Immature natural killer cell (primary cell): ENCODE measurements around the gene BEST1. TPM values are rescaled to one million over a fixed set of nuclear protein-coding genes. Genes with fewer than 3 reads are reported as not detected.

ENCODE experiments used
- DNase-seq, 3 donors: peaks; one replicate each; pipeline ENCODE4 v3.0.0; 2022; ENCODE audit warnings: mixed read lengths in 1 of 3
- H3K27ac Mint-ChIP-seq, 6 donors: one replicate each; pipeline ENCODE4 v1.8.0; 2020; ENCODE audit warnings: mixed read lengths in 6 of 6, mild to moderate bottlenecking in 5 of 6, inconsistent platforms in 4 of 6, moderate library complexity in 3 of 6
- H3K27me3 Mint-ChIP-seq, 3 donors: one replicate each; pipeline ENCODE4 v1.8.0; 2020 to 2021; ENCODE audit warnings: low read depth in 3 of 3, mild to moderate bottlenecking in 3 of 3, mixed read lengths in 3 of 3, moderate library complexity in 3 of 3, inconsistent platforms in 1 of 3
- H3K36me3 Mint-ChIP-seq, 3 donors: one replicate each; pipeline ENCODE4 v1.8.0; 2020; ENCODE audit warnings: mixed read lengths in 3 of 3, inconsistent platforms in 2 of 3, mild to moderate bottlenecking in 2 of 3
- H3K4me1 Mint-ChIP-seq, 2 donors: one replicate each; pipeline ENCODE4 v1.8.0; 2020; ENCODE audit warnings: inconsistent platforms in 2 of 2, mild to moderate bottlenecking in 2 of 2, mixed read lengths in 2 of 2, moderate library complexity in 1 of 2
- H3K4me3 Mint-ChIP-seq, 5 donors: one replicate each; pipeline ENCODE4 v1.8.0; 2020; ENCODE audit warnings: mild to moderate bottlenecking in 5 of 5, mixed read lengths in 5 of 5, inconsistent platforms in 3 of 5, moderate library complexity in 3 of 5
- H3K9me3 Mint-ChIP-seq, 6 donors: one replicate each; pipeline ENCODE4 v1.8.0; 2020; ENCODE audit warnings: mild to moderate bottlenecking in 6 of 6, mixed read lengths in 6 of 6, inconsistent platforms in 4 of 6, moderate library complexity in 3 of 6
- polyA plus RNA-seq, 3 donors: library from polyadenylated mRNA; unstranded; fragments of 300-500 nt; fragmentation: Illumina TruSeq; gene quantifications; one replicate each; pipeline ENCODE4 v1.2.3, GENCODE V29; 2021

BEST1 gene
- polyA plus RNA-seq, 3 donors from 2014 or later = 0.64 to 1.1 (median 1.0) TPM

- peaks cover 50 to 60% of the 10 kb centered on the region in 2 donors for H3K4me1 Mint-ChIP-seq
- DNase-seq = peak; percentile 91 to 94 (median 93)
- peaks cover 41 to 49% (median 47%) of the 10 kb centered on the region in 3 donors for H3K27me3 Mint-ChIP-seq
- peak within 1 kb of the TSS; percentile 93 to 95 (median 93) for H3K4me3 Mint-ChIP-seq
- H3K36me3 Mint-ChIP-seq = peaks cover 19 to 23% (median 21%) of the 10 kb centered on the region in 3 donors
- H3K9me3 Mint-ChIP-seq = no peaks in the 10 kb centered on the region
- peak within 1 kb of the TSS; percentile 93 to 98 (median 95) for H3K27ac Mint-ChIP-seq
Measured at GRCh38 chr11:61967116-61967923, 17.2 kb downstream of the BEST1 start, which contains the start of gene FTH1. TSS of gene FTH1 (minus strand) at chr11:61967634. CDS start at chr11:61967425, 209 bp downstream.

GRCh38 chr11:61967924-61968757, 18.0 kb downstream of the BEST1 start:
- Mint-ChIP-seq H3K4me3 (peak overlapping the region; percentile 90 to 95 (median 93)), H3K4me1 (peaks cover 44 to 52% of the 10 kb centered on the region in 2 donors), H3K9me3 (no peaks in the 10 kb centered on the region), H3K27me3 (peaks cover 35 to 47% (median 42%) of the 10 kb centered on the region in 3 donors), H3K27ac (peak overlapping the region; percentile 85 to 96 (median 94)), H3K36me3 (peaks cover 19 to 23% (median 21%) of the 10 kb centered on the region in 3 donors)
- peak; percentile 47 for DNase-seq

- H3K27me3 Mint-ChIP-seq = peaks cover 29 to 43% (median 35%) of the 10 kb centered on the region in 3 donors
- H3K9me3 Mint-ChIP-seq = no peaks in the 10 kb centered on the region
- peaks cover 36 to 45% of the 10 kb centered on the region in 2 donors for H3K4me1 Mint-ChIP-seq
- no peak for DNase-seq
- peaks cover 13 to 16% (median 14%) of the 10 kb centered on the region in 3 donors for H3K36me3 Mint-ChIP-seq
- H3K4me3 Mint-ChIP-seq = peak overlapping the region; percentile 90 to 95 (median 93)
- peak overlapping the region; percentile 85 to 96 (median 94) for H3K27ac Mint-ChIP-seq
Measured at GRCh38 chr11:61968758-61969390, 18.7 kb downstream of the BEST1 start.

GRCh38 chr11:61969391-61969758, 19.2 kb downstream of the BEST1 start:
- Mint-ChIP-seq H3K4me1 (peaks cover 32 to 40% of the 10 kb centered on the region in 2 donors), H3K27ac (peak overlapping the region; percentile 14 to 94 (median 86)), H3K27me3 (peaks cover 24 to 43% (median 33%) of the 10 kb centered on the region in 3 donors), H3K4me3 (peak overlapping the region; percentile 18 to 82 (median 62)), H3K9me3 (no peaks in the 10 kb centered on the region), H3K36me3 (peaks cover 8 to 11% (median 11%) of the 10 kb centered on the region in 3 donors)
- DNase-seq = no peak

- H3K27me3 Mint-ChIP-seq = peaks cover 21 to 40% (median 31%) of the 10 kb centered on the region in 3 donors
- no peak overlapping the region for H3K4me3 Mint-ChIP-seq
Measured at GRCh38 chr11:61969838-61970662, 19.9 kb downstream of the BEST1 start.

GRCh38 chr11:61971248-61972111, 21.3 kb downstream of the BEST1 start:
- peaks cover 16 to 31% (median 24%) of the 10 kb centered on the region in 3 donors for H3K27me3 Mint-ChIP-seq
- peak in 2 of 3 donors; percentile 17 to 26 for DNase-seq
- H3K4me3 Mint-ChIP-seq = no peak overlapping the region
- no peaks in the 10 kb centered on the region for H3K36me3 Mint-ChIP-seq
- peak overlapping the region in 4 of 6 donors; percentile 21 to 81 (median 32) for H3K27ac Mint-ChIP-seq
- no peaks in the 10 kb centered on the region for H3K9me3 Mint-ChIP-seq
- peaks cover 13 to 19% of the 10 kb centered on the region in 2 donors for H3K4me1 Mint-ChIP-seq

More at GRCh38 chr11:61969838-61970662, 19.9 kb downstream of the BEST1 start:
- no peaks in the 10 kb centered on the region for H3K9me3 Mint-ChIP-seq
- peaks cover 27 to 33% of the 10 kb centered on the region in 2 donors for H3K4me1 Mint-ChIP-seq
- H3K36me3 Mint-ChIP-seq = peaks cover under 1 to 6% (median 5%) of the 10 kb centered on the region in 3 donors
- DNase-seq = no peak
- H3K27ac Mint-ChIP-seq = peak overlapping the region in 5 of 6 donors; percentile 2 to 94 (median 53)

GRCh38 chr11:61972112-61972671, 22.0 kb downstream of the BEST1 start:
- no peaks in the 10 kb centered on the region for H3K9me3 Mint-ChIP-seq
- peaks cover 11 to 25% (median 19%) of the 10 kb centered on the region in 3 donors for H3K27me3 Mint-ChIP-seq
- no peak overlapping the region for H3K4me3 Mint-ChIP-seq
- peaks cover 11 to 16% of the 10 kb centered on the region in 2 donors for H3K4me1 Mint-ChIP-seq
- DNase-seq = no peak
- peak overlapping the region in 3 of 6 donors; percentile 0 to 23 (median 21) for H3K27ac Mint-ChIP-seq
- H3K36me3 Mint-ChIP-seq = no peaks in the 10 kb centered on the region

GRCh38 chr11:61972672-61973475, 22.7 kb downstream of the BEST1 start:
- H3K27ac Mint-ChIP-seq = peak overlapping the region in 3 of 6 donors; percentile 0 to 53 (median 23)
- no peaks in the 10 kb centered on the region for H3K9me3 Mint-ChIP-seq
- peaks cover 6 to 18% (median 16%) of the 10 kb centered on the region in 3 donors for H3K27me3 Mint-ChIP-seq
- H3K36me3 Mint-ChIP-seq = no peaks in the 10 kb centered on the region
- no peak for DNase-seq
- peaks cover 11 to 15% of the 10 kb centered on the region in 2 donors for H3K4me1 Mint-ChIP-seq
- H3K4me3 Mint-ChIP-seq = no peak overlapping the region

GRCh38 chr11:61973476-61974162, 23.5 kb downstream of the BEST1 start:
- Mint-ChIP-seq H3K27me3 (peaks cover 0 to 10% (median 10%) of the 10 kb centered on the region in 3 donors), H3K9me3 (no peaks in the 10 kb centered on the region), H3K27ac (peak overlapping the region in 1 of 6 donors; percentile 53), H3K4me1 (peaks cover 4 to 8% of the 10 kb centered on the region in 2 donors), H3K4me3 (no peak overlapping the region), H3K36me3 (no peaks in the 10 kb centered on the region)
- no peak for DNase-seq

- H3K36me3 Mint-ChIP-seq = no peaks in the 10 kb centered on the region
- no peaks in the 10 kb centered on the region for H3K9me3 Mint-ChIP-seq
- H3K27ac Mint-ChIP-seq = peak overlapping the region in 3 of 6 donors; percentile 9 to 13 (median 10)
- peaks cover 0 to 6% (median 4%) of the 10 kb centered on the region in 3 donors for H3K27me3 Mint-ChIP-seq
- no peak overlapping the region for H3K4me3 Mint-ChIP-seq
- DNase-seq = no peak
- H3K4me1 Mint-ChIP-seq = no peaks in the 10 kb centered on the region
Measured at GRCh38 chr11:61974766-61975631, 24.8 kb downstream of the BEST1 start.
